Prostate gland (tissue), 2 donors: ENCODE data around the gene LRRC74A.

Experiments
- CTCF ChIP-seq, 4 experiments: fragments of 200-600 bp in 2 of 4; fragments of 450-650 bp in 2 of 4; sonication (generic) in 2 of 4; IDR thresholded peaks; 1 replicate in 3 of 4; 2 replicates in 1 of 4; pipeline ENCODE4 v1.5.1; 2016 to 2019; ENCODE audit warnings: antibody characterized with exemption in 4 of 4, mild to moderate bottlenecking in 2 of 4, moderate library complexity in 2 of 4
- POLR2A ChIP-seq: fragments of 450-650 bp; IDR thresholded peaks from one replicate; pipeline ENCODE4 v1.6.1; 2016; ENCODE audit warnings: antibody characterized with exemption, mild to moderate bottlenecking
- POLR2AphosphoS5 ChIP-seq: sonication (generic); formaldehyde crosslinking; IDR thresholded peaks from one replicate; pipeline ENCODE4 v1.6.1; 2017; ENCODE audit warnings: antibody characterized with exemption

GRCh38 chr14:76780058-76780345 lies 46.2 kb upstream of the LRRC74A start:
- TF ChIP-seq CTCF (IDR thresholded peaks at IDR 0.05) = no peak
- TF ChIP-seq POLR2A = no peak
- no peak for TF ChIP-seq POLR2AphosphoS5
